HG02885 (cell line): ENCODE measurements around the gene ATP13A2.

Experiments
- ATAC-seq: cut with Tn5 transposase; IDR thresholded peaks from one replicate; pipeline ENCODE4 v1.9.1; 2021; ENCODE audit warnings: mild to moderate bottlenecking; ENCODE audit not compliant: unreplicated experiment, poor library complexity

The ATP13A2 gene

DNA sequence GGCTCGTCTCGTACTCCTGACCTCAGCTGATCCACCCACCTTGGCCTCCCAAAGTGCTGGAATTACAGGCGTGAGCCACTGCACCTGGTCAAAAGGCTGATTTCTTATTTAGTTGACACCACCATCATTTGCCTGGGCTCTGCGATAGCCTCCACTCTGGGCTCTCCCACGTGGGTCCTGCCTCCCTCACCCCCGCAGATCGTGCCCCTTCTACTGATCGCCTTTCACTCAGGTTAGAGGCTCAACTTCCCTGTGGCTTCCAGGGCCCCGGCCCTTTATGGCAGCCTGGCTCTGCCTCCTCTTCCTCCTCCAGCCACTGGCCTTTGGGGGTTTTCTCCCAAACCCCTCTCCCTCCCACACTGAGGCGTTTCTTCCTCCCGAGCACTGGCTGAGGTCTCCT is 28.8 kb downstream of the ATP13A2 start:
- ATAC-seq, result no peak

DNA sequence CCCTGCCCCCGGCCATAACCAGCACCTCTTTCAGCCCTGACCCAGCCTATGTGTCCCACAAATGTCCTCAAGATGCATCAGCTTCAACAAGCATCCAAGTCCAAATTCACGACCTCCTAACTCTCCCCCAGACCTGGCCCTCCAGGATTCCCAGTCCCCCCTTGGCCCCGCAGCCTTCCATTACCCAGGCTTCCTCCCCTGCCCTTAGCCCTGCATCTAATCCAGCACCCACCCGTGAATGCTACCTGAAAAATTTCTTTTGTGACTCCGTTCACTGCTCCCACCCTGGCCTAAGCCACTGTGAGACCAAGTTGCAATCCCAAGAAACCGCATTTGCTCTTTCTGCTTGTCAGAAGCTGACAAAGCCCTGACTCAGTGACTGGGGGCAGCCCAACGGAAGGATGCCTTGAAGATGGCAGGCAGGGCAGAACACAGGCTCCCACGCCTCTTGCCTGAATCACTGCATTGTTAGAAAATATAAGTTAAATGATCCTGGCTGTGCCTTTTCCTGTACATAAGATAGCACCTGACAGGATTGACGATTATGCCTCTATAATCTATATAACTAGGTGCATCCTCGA is 30.4 kb downstream of the ATP13A2 start:
- no peak for ATAC-seq

DNA sequence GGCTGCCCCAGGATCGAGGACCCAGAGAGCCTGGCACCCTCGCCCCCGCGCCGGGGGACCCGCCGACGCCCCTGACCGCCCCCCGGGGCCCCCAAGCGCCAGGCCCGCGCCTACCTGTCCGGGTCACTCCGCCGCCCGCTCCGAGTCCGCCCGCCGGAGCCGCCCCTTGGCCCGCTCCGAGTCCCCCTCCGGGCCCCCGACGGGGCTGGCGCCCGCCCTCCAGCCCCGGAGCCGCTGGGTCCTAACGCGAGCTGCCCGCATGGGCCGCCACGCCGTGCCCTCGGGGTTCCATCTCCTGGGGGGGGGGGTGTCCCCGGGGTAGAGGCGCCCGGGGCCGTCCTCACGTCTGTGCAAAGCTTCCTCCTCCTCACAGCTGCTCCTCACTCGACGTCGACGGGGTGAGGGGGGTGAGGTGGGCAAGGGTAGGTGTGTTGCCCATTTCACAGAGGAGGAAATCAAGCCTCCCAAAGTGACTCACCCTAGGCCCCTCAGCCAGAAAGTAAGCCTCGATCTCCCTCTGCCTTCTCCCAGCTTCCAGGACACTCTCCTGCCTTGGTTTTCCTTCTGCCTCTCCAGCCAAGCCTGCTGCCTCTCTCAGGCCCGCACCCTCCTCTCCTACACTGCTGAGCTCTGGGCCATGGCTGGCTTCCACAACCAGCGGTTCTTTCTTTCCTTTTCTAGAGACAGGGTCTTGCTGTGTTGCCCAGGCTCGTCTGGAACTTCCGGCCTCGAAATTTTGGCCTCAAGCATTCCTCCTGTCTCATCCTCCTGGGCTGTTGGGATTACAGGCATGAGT is 31.1 kb downstream of the ATP13A2 start, which contains the start of gene MFAP2:
Gene MFAP2 (minus strand): TSS at position 148 of the 796 bp plus-strand sequence. CDS start 2,347 bp downstream, outside the sequence.
- no peak for ATAC-seq

DNA sequence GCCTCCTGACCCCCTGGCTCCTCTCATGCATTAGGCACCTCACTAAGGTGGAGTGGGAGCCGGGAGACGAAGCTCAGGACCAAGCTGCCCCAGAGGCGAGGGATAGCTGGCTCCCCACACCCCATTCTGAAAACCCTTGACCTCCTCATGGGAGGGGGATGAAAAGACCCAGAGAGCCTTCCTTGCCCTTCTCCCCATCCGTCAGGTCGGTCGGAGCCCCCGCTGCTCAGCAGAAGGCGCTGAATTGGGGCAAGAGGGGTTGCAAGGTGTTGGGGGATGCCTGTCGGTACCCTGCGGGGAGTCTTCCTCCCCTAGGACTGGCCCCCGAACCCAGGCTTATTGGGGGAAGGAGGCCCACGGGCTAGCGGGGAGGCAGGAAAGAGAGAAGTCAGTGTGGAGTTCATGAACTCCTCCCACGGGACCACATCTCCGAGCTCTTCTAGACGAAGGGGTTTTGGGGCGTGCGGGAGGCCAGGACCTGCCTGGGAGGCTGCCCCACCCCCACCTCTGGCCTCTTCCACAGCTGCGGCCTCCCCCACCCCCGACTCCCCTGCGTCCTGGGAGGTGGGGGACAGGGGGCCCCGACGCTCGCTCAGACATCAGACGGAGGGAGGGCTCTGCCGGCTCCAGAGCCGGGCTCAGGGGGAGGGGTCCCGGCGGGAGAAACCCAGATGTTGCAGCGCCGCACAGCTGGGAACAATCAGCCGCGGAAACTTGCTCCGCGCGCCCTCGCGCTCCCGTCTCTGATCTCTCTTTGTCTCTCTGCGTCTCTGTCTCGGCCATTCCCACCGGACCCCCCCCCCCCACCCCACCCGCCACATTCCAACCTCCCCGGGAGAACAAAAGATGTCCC is 32.0 kb downstream of the ATP13A2 start:
- ATAC-seq, result no peak

DNA sequence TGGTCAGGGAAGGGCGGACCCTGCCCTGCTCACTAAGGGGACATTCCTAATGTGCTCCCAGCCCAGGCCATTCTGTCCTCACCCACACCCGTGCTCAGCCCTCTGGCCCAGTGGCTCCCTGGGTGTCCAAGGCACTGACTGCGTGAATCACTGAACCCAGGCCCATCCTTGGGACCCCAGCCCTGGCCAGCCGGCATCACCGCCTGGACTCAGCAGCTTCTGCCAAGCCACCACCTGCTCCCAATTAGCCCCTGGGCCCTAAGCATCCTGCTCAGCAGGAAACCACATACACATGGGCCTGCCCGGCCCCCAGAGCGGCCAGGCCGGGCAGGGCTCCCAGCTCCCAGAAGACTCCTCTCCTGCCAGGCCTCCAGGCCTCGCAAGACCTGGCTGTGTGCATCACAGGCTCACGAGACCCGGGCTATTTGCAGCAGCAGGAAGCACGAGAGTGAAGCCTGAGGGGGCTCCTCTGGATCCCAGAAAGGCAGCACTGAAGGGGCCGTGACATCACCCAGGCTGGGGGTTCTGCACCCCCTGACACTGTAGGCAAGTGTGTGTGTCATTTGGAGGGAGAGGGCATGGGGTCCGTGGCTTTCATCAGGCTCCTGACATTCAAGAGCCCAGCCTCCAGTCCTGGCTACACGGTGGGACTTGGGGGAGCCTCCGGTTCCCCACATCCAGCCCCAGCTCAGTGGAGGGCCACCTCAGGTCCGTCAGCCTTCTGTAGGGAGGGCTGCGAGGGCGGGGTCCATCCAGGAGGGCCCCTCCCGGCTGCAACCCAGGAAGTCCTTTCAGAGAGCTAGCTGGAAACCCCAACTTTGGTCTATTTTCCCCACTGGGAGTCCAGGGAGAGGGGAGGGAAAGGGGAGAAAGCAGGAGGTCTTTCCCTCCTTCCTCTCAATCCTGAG is 32.9 kb downstream of the ATP13A2 start:
- no peak for ATAC-seq

DNA sequence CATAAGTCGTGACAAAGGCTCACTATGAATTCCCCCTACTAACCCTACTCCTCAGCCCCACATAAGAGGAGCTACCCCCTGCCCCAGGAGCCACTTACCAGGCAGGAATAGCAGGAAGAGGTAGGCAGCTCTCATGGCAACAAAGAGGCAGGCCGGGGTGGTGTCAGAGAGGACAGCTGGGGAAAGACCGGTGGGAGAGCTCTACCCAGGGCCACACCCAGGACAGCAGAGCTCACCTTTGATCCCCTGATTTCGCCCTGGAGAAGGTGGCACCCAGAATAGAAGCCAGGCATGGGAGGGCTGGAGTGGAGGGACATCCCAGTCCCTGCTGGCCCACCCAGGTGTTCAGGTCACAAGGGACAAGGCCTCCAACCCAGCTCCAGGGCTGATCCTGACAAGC is 33.6 kb downstream of the ATP13A2 start:
- no peak for ATAC-seq

DNA sequence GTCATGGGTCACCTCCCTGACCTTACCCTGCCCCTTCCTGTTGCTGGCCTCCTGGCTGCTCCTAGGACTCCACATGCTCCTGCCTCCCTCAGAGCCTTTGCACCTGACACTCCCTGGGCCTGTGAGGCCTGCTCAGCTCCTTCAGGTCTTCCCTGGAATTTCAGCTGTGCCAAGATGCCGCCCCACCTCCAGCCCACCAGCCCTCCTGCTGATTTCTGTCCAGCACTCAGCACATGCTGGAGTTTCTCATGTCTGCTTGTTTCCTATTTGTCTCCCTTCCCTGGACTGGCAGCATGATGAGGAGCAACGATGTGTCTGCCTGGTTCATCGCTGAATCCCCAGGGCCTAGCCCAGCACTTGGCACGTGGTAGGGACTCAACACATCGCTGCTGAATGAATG is 34.4 kb downstream of the ATP13A2 start:
- no peak for ATAC-seq

DNA sequence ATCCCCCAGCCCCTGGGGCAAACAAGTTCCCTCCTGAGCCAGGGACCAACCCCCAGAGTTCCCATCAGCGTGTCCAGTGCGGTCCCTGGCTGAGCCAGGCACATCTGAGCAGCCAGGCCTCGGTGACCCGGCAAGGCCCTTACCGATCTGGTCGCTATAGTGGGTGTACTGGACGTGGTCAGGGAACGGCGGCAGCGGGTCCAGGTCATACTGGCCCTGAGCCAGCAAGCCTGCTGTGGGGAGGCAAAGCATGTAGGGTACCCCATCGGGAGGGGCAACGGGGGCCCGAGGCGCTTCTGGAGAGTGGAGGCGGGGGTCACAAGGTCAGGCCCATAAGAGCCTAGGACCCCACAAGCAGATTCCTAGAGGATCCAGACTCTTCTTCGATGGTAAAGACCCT is 34.8 kb downstream of the ATP13A2 start:
- no peak for ATAC-seq

DNA sequence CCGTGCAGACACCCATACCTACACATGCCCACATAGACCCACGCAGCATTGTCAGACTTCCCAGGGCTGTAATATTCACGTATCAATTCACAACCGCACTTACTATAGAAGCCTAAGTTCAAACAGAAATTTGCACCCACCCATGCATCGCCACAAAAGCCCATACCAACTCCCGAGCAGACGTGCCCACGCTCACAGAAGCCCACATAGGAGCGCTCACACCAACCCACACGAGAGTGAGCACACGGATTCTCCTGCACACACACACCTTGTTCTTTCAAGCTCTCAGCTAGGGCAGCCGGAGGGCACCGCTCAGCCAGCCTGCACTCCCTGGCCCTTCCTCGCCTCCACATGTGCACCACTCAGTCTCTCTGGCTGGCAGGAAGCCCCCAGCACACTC is 35.9 kb downstream of the ATP13A2 start:
- no peak for ATAC-seq

DNA sequence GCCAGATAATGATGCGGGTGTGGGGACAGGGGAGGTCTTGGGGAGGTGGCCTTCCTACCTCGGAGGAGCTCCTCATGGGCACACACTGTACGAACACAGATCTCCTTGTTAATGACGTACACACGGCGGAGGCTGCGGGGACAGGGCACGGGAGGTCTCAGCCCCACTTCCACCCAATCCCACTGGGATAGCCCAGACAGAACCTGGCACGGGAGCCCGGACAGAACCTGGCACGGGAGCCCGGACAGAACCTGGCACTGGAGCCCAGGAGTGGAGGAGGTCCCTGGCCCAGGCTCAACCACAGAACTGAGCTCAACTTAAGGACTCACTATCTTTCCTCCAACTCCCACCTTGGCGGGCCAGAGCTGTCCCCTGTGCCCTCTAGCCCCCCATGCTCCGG is 36.5 kb downstream of the ATP13A2 start:
- ATAC-seq, result no peak

DNA sequence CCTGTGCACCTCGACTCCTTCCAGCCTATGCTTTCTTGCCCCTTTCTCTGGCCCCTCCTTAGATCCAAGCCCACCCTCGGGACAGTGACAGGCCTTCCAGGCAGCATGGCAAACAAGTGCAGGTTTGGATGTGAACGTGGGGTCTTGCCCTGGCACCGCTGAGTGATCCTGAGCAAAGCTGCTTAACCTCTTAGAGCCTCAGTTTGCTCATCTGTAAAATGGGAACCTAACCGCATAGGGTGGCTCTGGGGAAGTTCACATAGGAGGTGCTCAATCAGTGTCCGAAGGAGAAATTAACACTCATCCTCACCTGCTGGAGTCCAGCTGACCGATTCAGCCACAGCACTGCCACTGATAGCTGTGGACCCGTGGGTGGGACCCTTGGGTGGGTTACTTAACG is 38.5 kb downstream of the ATP13A2 start:
- ATAC-seq, result no peak

DNA sequence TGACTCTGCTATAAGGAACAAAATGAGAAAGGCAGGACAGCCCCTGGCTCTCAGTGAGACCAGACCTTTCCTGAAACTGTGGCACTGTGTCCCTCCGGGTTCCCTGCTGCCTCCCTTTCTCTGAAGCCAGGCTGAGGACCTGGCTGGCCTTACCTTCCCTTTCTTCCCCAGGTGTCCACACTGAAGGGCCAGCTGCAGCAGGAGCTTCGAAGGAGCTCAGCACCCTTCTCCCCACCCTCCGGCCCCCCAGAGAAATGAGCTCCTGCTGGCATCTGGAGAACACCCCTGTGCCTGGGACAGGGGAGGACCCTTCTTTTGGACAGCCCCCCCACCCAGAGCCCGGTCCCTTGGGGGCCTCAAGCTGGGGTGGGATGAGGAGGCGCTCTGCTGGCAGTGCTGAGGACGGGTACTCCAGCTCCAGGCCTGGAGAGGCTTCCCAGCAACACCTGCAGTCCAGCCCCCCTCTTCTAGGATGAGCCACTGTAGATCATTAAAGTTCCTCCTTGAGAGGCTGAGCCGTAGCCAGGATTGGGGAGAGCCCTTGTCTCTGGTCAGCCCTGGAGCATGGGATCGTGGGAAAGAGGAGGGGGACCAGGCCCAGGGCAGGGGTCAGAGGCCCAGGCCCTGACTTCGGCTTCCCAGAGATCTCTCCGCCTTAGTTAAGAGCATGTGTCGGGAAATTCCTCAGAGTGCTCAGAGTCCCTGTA is 39.4 kb downstream of the ATP13A2 start:
- no peak for ATAC-seq

DNA sequence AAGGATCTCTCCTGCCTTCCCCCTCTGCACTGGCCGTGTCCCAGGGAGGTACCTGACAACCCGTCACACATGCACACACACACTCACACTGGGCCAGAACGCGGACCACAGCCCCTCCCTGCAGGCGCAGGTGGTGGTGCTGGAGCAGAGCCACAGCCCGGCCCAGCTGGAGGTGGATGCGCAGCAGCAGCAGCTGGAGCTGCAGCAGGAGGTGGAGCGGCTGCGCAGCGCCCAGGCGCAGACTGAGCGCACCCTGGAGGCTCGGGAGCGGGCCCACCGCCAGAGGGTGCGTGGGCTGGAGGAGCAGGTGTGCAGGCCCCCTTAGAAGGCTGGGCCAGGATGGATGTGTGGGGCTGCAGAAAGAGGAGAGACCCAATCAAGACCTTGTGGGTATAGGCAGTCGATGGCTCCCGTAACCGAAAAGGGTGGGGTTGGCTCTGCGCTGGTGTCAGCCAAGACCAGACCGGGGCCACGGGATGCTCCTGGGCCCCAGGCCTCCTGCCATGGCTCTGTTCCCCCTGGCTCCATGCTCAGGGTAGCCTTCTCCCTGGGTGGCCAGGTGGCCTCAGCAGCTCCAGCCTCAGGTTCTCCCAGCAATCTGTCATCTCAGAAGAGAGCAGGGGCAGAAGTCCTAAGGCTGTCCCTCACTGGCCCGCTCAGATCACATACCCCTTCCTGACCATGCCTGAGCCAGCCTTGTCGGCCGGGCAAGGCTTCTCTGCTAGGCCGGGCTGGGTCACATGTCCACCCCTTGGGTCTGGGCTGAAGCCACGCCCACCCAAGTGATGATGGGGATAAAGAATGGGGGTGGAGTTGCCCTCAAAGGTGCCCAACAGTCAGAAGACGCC is 40.2 kb downstream of the ATP13A2 start:
- ATAC-seq, result no peak

DNA sequence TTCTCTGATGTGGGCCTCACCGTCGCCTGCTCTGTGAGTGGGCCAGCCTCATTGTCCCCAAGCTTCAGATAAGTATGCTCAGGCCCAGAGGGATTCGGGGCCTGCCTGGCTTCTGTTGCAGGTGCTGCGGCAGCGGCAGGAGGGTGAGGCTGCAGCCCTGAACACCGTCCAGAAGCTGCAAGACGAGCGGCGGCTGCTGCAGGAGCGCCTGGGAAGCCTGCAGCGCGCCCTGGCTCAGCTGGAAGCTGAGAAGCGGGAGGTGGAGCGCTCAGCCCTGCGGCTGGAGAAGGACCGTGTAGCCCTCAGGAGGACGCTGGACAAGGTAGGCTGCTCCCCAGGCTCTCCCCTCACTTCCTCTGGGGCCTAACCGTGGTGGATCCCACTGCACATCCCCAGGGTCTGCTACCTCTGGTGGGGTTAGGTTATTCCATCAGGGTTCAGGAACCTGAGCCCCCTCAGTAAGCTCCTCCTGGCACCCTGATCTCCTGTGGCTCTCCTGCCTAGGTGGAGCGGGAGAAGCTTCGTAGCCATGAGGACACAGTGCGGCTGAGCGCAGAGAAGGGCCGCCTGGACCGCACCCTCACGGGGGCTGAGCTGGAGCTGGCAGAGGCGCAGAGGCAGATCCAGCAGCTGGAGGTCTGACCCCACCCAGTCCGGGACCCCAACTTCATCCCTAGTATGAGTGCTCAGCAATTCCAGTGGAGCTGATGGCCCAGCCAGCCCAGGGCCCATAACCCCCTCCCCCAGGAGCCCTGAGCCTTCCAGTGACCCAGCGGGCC is 41.4 kb downstream of the ATP13A2 start:
- no peak for ATAC-seq

DNA sequence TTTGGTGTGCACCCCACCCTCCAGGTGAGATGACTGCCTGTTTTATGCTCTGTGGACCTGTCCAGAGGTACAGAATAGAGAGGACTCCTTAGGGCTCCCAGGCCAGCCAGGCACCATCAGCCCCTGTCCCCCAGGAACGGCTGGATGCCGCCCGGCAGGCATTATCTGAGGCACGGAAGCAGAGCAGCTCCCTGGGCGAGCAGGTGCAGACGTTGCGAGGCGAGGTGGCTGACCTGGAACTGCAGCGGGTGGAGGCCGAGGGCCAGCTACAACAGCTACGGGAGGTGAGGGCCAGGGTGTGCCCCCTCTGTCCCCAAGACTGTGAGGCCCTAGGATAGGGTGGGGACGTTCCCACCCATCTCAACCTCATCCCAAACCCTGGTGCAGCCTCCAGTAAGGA is 42.1 kb downstream of the ATP13A2 start:
- no peak for ATAC-seq

DNA sequence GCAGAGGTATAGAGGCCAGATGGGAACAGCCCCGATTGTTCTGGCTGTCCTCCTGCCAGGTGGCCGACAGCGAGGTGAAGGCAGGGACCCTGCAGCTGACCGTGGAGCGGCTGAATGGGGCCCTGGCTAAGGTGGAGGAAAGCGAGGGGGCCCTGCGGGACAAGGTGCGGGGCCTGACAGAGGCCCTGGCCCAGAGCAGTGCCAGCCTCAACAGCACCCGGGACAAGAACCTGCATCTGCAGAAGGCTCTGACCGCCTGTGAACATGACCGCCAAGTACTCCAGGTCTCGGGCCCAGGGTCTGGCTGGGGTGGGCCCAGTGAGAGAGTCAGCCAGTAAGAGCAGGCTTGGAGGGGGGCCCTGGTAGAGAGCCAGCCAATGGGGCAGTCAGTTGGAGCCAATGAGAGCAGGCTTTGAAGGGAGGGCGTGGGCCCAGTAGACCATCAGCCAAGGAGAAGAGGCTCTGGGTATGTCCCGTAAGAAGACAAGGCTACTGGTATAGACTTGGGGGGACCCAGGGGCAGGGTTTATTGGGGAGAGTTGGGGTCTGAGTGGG is 42.6 kb downstream of the ATP13A2 start:
- ATAC-seq, result no peak

DNA sequence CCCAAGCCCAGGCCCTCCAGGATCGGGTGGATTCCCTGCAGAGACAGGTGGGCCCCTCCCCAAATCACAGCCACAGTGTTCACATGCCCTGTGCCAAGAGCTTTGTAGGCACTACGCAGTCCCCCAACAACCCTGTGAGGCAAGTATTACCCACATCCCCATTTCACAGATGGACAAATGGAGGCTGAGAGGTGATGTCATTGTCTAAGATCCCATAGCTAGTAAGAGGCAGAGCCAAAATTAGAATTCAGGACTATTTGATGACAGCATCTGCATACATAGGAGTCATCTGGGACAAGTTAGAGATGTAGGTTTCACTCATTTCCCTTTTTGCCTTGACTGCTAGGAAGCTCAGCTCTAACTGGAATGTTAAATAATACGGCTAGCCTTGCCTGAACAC is 43.4 kb downstream of the ATP13A2 start:
- no peak for ATAC-seq

DNA sequence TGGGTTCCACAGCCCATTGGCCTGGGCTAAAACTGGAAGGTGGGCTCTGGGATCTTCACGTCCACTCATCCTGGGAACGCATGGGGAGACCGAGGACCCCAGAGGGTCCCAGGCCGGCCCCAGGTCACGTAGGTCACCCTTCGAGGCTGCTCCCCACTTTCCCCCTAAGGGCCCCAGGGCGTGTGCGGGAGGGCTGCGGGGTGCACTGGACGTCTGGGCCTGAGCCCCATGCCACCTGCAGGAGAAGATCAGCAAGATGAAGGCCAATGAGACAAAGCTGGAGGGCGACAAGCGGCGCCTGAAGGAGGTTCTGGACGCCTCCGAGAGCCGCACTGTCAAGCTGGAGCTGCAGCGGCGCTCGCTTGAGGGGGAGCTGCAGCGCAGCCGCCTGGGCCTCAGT is 43.8 kb downstream of the ATP13A2 start:
- no peak for ATAC-seq
